Measurements from ENCODE around the gene APLN.

APLN gene

DNA sequence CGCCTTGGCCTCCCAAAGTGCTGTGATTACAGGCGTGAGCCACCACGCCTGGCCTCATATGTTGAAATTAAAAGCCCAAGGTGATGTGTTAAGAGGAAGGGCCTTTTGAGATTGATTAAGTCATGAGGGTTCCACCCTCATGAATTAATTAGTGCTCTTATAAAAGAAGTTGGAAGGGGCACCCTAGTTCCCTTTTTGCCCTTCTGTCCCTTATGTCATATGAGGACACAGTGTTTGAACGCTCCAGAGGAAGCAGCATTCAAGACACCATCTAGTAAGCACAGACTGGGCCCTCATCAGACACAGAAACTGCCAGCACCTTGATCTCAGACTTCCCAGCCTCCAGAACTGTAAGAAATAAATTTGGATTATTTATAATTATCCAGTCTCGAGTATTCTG lies 5.1 kb upstream of the APLN start:
- DNase-seq, result no peak

DNA sequence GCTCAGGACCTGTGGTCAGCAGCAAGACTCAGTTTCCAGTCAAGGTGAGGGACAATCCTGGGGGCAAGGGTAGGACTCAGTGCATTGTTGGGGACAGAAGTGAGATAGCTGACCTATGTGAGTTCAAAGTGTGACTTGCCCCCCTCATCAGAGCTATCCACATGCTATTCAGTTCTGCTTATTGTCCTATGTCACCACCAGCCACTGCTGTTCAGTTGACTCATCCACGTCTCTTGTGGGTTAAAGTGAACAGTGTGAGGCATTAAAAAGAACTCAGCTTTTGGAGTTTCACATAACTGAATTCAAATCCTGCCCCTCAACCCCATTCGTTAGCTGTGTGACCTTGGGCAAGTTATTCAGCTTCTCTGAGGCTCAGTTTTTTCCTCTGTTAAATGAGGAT lies 4.4 kb upstream of the APLN start:
- DNase-seq, result no peak

DNA sequence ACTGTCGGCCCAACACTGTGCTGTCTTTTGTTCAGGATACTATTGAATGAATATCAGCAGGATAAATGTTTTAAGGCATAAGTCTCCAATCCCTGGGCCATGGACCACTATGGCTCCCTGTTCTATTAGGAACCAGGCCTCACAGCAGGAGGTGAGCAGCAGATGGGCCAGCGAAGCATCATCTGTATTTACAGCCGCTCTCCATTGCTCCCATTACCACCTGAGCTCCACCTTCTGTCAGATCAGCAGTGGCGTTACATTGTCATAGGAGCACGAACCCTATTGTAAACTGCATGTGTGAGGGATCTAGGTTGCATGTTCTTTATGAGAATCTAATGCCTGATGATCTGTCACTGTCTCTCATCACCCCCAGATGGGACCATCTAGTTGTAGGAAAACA lies 3.7 kb upstream of the APLN start:
- no peak for DNase-seq

DNA sequence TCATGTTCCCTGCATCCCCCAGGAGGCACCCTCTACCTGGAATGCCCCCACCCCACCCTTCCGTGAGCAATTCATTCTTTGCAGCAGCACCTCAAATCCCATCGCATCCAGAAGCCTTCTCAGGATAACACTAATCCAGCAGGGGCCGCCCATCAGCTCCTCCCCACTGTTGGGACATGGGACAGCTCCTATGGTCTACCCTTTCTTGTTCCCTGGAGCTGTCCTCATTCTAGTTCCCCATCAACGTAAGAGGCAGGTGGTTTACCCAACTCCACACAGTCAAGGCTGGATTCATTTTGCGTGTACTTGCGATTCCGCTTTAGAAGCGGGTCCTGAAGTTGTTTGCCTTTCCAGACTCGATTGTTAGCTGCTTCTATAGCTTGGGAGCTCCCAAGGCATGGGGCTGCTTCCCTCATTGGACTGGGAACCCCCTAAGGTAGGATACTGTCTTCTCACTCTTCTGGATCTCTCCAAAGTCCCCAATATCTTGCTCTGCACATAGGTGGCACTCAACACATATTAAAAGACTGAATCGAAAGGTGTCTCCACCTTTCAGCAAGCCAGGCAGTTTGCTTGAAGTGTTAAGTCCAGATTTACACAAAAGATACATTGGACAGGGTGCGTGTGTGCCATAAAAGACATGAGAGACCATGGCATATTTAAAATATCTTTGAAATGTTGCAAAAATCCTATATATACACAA lies 942 bp upstream of the APLN start:
- DNase-seq, result peak; percentile 31

DNA sequence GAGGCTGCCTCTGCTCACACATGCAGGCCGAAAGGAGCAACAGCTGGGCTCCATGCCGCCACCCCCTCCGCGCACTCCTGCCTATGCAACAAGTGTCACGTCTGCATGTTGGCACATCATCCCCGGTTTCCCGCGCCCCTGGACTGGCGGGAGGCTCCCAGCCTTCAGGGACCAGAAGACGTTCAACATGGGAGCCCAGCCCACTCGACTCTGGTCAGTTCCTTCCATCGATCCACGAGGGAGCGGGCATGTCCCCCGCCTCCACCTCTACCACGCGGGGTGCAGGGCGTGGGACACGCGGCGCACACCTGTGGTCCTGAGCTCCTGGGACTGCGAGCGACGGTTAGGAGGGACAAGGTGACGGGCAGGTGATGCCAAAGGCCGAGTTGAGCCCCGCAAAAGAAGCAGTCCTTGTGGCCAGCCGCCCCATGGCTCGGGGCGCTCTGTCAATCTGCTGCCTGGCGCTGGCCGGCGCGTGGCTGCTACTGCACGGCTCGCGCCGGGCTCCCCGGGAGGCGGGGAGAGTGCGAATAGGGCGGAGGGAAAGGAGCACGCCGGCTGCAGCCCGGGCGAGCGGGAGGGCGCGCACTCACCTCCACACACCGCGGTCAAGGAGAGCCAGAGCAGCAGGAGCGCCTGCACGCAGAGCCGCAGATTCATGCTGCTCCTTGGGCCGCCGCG lies 645 bp downstream of the APLN start:
- DNase-seq, result peak; percentile 11

DNA sequence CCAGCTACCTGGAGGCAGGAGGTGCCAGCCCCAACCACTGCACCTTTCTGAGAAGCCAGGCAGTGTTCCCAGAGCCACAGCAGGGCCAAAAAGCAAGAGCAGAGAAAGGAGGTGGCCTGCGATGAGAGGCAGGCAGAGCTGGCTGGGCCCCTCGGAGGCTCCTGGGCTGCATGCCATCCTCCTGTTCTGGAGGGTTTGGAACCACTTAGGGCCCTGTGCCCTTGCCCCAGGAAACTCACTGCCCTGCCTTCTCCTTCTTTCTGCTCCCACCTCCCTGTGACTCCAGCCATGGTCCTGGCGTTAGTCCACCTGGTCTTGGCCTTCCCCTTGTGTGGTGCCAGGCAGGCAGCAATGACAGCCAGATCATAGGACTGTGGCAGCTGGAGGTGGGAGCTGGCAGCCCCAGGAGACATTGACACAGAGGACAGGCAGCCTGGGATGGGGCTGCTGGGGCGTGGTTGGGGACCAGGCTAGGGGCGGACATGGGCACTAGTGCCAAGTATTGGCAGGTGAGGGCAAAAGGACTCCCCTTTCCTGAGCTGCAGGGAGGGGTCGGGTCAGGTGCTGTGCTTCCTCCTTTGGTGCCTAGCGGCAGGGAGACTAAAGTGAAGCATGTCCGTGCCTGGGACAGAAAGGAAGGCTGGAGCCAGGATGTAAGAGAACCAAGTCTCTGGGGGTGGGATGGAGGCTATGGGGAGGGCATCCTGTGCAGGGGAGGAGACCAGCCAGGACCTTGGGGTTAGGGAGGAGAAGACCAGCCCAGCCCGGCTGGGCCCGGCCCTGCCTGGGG lies 1.4 kb downstream of the APLN start:
- DNase-seq, result no peak

DNA sequence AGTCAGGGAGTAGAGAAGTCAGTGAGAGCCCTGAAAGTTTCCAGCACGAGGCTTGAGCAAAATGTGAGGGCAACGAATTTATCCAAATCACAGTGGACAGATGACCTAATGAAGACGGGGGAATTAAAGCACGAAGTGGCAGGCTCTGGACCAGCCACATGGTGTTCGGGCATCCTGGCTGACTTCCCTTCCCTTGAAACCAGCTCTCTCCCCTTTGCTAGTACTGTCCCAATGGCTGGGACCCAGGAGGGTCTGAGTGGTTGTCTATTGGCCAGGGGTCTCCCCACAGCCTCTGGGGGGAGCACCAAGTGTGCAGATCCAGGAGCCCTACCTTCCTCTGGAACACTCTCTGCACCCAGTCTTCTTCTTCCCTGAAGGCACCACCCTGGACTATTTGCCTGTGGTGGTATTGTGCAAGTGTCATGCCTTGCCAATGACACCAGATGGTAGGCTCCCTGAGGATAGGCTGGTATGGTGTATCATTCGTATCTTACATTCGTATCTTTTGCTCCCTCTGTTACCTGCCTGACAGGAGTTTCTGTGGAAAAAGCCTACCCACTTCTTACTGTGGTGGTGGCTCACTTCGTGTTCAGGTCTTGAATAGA lies 2.1 kb downstream of the APLN start:
- no peak for DNase-seq

DNA sequence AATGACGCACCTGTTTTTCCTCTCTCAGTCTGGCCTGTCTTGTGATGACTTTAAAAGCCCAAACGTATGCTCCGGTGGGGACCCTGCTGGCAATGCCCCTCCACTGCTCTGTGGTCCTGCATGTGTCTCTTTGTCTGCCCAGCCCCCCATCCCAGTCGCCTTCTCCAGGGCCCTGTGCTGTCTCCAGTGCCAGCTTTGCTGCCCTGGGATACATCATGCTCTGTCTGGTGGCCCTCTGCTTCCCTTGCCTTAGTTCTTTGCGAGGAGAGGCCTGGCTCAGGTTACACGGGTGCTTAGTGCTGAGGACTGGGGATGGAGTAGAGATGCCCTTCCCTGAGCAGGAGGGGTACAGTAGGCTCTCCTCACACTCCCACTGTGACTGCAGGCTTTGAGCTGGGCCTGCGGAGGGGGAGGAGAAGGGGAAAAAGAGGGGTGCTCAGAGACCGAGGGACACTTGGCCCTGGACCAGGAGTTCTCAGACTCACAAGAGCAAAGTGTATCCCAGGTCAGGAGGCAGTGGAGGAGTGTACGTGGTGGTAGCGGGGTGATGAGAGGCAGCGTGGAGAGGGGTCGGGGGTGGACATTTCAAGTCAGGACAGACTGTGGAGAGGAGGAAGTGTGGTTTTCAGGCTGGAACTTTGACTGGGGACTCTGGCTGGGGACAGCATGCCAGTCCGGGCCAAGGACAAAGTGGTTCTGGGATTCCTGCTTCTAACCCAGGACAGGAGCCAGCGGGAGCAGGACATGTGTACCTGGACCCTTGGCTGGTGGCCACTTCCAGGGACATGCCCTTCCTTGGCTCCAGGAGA lies 2.8 kb downstream of the APLN start:
- no peak for DNase-seq

DNA sequence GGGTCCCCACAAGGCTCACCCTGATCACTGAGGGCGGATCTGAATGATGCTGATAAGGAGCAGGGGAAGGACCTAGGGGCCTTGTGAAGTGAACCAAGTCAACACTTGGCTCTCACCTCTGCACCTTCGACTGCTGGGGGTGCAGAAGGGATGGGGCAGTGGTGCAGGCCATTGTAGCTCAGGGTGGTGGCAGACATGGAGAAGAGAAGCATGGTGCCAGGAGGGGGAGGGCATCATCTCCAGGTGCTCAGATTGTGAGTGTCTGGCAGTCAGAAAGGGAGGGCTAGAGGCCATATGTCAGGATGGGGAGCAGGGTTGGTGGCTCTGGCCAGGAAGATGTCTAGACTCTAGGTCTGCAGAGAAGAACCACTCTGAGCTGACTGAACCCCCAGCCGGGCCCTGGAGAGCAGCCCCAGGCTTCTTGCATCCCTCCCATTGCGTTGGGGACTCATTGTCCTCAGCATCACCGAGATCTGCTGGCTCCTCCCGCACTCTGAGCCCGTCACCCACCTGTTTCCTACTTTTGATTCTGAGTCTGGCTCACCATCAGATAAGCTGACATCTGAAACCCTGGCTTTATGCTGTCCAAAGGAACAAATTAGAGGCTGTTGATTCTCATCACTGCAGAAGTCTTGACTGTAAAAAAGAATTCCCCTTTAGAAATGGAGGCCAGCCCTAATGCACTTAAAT lies 3.8 kb downstream of the APLN start:
- no peak for DNase-seq

DNA sequence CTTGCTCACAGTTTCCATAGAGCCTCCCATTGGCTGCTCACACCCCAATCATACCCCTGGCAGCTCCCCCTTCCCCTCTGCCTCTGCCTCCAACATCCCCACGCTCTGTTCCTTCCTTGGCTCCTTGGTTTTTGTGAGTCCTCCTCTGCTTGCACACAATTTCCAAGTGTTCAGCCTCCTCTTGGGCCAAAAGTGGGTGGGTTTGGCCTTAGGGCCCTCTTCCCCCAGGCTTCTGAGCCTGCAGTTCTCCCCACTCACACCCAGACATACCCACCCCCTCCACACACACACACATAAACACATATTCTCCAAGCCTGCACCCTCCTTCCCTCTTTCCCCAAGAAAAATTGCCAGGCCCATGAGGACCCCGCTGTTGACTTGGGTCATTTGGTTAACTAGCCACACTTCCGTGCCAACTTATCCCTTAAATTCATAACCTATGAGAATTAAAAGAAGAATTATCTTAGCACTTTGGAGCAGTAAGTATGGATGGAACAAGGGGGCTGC lies 4.5 kb downstream of the APLN start:
- DNase-seq, result no peak

DNA sequence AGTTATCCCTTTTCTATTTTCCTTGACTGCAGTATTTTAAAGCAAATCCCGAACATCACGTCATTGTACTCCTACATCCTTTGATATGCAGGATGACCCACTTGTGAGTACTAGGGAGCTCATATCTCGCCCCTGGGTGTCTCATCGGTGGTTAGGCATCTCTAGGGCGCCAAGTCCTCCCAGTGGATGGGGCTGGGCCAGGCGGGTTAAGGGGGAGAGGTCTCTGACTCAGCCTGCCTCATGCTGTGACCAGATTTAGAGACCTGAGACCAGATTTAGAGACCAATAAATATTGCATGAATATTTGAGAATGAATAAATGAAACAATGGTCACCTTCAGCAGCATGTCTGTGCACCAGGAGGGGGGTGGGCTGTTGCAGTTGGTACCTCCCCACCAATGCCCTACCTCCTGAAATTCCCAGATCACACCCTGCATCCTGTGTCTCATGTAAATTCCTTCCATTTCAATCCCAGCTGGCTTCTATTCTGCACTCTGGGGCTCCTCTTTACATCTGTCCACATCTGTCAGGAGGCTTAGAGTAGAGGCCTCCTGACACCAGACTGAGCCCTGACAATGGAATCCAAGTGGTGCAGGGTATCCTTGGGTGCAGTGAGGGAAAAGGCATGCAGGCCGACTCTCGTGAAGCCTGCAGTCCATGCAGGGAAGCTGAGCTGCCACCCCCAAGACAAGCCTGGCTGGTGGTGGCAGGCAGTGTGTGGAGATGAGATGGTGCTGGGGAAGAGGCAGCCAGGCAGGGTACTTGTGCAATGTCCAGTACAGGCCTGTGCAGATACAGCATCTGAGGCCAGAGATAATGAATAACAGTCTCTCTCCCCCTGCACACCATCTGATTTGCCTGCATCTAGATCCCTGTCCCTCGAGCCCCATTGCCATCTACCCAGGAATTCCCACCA lies 5.2 kb downstream of the APLN start:
- no peak for DNase-seq

DNA sequence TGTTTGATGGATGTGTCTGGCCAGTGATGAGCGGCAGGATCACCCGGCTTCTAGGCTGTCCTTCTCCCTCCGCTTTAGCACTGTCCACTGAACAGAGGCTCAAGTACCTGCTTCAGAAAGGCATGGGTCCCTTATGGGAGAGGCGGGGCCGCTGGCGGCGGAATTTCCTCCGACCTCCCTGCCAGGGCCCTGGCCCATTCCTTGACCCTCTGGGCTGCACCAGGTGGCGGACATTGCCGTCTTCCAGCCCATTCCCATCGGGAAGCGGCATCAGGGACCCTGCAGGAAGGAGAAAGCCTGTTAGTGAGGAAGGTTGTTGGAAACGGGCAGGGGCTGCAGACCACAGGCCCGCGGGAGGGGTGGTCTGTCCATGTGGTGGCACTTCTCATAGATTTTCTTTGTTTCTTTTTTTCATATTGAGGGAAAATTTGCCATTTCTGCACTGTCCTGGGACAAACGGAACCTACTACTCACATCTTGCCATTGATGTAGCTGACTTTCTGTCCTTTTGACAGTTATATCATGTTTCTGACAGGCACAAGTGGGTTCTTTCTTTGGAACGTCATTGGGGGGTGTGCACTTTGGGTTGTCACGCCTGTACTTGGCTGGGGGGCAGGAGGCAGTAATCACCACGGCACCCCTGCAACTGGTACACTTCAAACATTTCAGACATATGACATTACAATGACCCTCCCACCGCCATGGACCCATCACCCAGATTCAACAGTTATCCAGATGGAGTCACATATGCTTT lies 6.1 kb downstream of the APLN start:
- no peak for DNase-seq

DNA sequence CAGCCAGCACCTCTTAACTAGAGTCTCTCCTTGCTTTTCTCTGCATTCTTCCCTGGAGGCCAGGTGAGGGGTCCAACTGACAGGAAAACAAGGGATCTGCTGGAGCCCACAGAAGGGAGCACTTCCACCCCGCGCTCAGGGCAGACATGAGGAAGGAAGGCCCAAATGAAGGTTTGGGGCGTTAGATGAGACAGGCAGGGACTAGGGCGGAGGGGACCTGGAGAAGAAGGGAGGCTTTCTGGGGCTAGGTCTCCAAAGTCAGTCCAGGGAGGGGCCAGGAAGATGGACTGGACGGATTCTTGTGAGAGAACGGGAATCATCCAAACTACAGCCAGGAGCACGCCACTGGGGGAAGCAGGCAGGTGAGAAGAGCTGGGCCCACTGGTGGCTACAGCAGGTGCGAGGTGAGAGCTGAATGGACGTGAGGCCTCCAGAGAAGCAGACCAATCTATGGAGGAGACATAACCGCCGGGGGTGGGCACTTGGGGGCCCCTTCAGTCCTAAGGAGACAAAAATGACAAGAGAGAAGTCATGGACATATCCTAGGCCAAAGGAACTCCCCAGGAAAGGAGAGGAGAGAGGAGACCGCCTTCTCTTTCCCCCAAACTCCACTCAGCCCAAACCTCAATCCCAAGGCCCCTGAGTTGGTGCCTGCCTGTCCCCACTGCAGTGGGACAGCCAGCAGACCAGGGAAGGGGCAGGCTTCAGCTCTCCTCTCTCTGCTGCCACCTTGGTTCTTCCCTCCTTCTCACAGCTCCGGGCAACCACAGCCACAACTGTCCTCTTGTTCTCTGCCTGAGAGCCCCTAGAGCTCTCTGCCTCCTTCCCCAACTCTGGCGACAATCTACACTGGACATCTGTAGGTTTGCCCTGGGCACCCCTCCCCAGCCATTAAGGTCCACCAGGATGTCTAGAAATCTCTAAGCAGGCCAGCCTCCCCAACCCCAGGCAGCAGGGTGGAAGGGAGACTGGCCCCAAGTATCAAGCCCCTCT lies 7.0 kb downstream of the APLN start:
- DNase-seq, result no peak

DNA sequence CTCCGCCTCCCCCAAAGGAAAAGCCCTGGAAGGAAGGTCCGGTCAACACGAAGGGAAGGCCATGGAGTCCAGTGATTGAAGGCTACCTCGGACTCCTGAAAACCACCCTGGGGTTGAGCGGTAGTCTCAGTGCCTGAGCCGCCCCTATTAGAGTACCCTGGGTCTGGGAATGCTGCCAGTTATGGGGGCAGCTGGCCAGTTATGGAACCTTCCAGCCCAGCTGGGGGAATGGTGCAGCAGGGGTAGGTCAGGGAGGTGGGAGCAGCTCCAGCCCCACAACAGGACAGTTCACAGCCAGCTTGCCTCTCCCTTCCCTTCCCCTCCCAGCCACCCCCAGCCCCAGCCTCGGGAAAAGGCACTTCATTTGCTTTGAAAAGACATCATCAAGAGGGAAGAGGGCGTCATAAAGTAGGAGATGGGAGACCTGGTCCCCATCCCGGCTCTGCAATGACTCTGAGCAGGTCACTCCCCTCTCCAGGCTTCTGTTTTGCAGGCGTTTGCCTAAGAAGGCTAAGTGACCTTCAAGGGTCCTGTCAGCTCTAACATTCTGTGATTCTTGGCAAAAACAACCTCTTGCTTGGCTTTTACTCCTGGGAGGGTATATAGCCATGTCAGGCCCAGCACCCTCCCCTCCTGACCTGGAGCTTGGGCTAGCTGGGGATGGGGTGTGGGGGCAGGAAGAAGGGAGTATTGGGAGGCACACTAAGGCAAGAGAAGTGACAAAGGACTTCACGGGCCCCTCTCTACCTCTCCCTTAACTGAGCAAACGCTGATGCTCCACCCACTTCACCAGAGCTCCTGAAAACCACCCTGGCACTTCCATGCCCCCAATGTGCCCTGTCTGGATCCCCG lies 8.0 kb downstream of the APLN start:
- no peak for DNase-seq

DNA sequence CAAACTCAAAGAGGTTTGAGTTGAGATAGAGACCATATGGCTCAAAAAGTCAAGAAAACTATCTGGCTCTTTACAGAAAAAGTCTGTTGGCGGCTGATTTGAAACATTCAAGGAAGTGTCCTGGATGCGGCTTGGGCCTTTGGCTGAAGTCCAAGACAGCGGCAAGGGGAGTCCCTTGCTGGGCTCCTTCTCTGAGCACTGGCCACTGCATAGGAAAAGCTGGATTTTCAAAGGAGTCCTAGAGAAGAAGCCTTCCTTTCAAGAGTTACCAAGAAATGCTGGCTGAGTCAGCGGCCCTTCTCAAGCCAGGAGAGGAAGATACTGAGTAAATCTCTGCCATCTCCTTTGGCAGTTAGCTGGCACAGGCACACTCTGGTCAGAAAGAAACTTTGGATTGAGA lies 12.1 kb downstream of the APLN start:
- DNase-seq, result no peak

DNA sequence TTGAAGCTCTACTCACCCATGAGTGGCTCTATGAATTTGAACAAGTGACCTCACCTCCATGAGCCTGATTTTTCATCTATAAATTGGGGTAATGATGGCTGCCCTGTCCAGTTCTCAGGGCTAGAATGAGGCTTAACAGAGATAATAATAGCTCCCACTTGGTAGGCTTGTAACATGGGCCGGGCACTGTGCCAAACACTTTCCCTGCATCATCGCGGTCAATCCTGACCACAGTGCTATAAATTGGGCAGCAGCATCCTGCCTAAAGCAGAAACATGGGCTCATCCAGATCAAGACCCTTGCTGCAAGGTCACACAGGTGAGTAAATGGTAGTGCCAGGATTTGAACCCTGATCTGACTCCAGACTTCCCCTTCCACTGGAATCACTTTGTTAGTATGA lies 12.8 kb downstream of the APLN start:
- no peak for DNase-seq

DNA sequence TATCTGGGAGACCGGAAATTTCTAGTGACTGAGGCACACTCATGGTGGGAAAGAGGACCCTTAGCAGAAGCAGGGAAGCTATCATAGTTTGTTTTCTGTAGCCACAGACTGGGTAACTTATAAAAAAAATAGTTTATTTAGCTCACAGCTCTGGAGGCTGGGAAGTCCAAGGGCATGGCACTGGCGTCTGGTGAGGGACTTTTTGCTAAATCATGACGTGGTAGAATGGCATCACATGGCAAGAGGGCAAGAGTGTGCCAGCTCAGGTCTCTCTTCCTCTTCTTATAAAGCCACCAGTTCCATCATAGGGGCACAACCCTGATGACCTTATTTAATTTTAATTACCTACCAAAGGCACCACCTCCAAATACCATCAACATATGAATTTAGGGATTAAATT lies 13.3 kb downstream of the APLN start:
- no peak for DNase-seq

DNA sequence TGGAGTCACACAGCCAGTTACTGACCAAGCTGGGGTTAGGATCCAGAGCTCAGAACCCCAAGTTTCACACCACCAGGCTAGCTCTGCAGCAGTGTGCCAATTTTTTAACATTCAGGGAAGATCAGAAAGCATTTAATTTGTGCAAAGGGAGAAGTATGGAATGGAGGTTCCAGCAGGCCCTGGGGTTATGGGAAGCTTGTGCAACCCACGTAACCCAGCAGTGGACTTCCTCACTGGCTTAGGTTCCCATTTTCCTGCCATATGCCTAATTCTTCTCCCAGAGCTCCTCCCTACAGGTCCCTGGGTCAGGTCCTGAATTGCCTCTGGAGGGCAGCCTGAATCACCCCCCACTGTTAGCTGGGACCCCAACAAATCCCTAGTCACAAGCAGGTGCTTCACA lies 14.0 kb downstream of the APLN start:
- DNase-seq, result no peak
